A172 (cell line): ENCODE results near the gene STK39. TPM values are rescaled to one million over a fixed set of nuclear protein-coding genes. Genes with fewer than 3 reads are reported as not detected.

ENCODE experiments used
- DNase-seq: peaks from one replicate; pipeline ENCODE4 v3.0.0-alpha.2; 2015; ENCODE audit warnings: low spot score
- total RNA-seq: library from RNA; depleted of rRNA; stranded (reverse); fragments of >200 nt; shearing (Covaris generic); gene quantifications from 2 replicates; pipeline ENCODE4 v1.2.3, GENCODE V29; 2014

Gene STK39
- total RNA-seq, 1 experiment from 2014 or later = 35.3 TPM

DNA sequence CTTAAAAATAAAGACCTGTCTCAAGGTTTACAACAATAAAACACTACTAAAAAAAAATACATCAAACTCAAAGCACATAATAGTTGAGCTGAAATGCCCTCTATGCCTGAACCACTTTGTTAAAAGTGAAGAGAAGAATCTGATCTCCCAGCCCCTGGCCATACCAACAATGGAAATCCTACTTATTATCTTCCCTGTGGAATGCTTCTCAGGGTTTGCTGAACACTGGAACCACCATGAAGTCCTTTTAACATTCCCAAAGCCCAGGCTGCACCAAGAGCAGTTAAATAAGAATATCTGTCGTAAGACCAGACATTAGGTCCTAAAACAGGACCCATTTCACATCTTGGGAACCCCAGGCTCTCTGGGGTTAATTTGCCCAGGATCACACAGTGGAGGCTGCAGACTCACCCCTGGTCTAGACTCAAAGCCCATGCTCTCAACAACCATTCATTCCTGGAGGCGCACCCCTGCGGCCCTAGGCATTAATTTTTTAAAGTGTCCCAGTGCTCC lies 285.8 kb downstream of the STK39 start:
- DNase-seq = no peak

DNA sequence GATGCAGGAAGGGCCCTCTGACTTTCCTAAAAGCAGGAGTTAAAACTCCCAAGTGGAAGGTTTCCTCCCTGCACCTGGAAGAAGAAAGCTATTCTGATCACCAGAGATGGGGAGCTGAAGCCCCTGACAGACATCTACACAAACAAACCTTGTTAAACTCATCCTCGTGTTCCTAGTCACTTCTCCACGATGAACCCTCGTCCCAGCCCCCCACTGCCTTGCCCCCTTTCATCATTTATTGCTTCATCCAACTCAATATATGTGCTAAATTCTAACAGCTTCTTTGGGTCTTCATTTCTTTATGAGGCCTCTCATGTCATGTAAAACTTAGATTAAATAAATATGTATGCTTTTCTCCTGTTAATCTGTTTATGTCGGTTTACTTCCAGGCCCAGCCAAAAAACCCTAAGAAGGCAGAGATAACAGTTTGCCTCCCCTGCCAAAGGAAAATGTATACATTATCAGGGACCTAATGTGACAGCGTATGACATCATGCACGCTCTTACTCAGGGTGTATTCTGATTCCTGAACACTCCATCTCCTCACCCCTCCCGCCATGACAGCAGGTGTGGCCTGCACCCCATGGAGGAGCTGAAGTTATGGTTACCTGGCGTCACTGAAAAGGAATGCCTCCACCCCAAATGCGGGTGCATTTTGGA lies 287.2 kb downstream of the STK39 start:
- no peak for DNase-seq

DNA sequence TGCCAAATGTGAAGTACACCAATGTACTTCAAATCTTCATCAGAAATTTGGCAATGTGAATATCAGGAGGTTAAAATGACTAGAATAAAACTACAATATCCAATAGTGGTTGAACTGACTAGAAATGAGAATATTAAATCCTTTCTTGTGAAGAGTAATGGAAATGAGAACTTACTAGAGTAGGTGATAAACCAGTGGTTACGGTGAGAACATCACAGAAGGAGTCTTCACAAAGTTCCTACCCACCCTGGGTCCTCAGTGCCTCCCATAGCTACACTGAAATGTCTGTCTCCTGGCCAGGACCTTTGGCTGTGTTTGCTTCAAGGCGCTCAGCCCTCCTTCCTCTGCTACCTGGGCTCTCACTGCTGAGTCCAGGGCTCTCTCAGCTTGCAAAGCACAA lies 289.7 kb downstream of the STK39 start:
- DNase-seq = no peak

DNA sequence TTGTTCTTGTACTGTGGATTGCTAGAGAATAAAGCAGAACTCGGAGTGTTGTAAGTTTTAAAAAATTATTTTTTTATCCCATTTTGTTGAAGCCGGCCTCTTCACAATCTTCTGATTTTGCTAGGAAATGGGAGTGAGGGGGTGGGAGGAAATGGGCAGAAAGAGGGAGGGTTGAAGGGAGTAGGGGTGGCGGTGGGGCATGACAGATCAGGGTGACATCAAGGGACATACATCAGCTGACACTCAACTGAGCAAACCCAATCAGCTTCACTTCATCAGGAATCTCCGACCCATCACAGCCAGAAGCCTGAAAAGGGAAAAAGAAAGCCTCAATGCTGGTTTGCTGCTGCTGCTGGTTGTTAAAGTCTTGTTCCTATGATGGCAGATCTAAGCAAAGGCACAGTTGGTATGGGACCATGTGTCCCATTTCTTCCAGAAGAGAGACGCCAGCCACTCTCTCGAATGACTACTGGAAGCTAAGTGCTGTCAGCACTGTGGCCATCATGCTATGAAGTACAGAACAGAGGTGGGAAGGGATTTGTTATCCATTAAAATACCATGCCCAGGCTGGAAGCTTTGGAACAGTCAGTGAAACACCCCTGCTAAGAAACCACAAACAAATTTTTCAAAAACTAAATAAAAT lies 292.0 kb downstream of the STK39 start:
- DNase-seq = no peak

DNA sequence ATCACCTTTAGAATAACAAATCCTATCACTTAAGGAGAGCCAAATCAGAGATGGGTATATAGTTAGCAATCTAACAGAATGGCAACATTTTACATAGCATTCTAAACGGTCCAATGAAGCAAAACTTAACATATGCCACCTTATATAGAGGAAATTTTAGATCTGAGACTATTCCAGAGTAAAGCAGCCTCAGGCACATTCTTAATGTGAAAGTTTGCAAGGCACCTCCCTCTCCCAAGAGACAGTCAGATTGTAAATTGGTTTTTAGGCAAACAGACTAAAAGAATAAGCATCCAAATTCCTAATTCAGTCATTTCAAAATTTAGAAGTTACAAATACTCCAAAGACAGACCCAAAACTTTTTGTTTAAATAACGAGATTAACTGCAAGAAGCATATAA lies 292.9 kb downstream of the STK39 start:
- no peak for DNase-seq

DNA sequence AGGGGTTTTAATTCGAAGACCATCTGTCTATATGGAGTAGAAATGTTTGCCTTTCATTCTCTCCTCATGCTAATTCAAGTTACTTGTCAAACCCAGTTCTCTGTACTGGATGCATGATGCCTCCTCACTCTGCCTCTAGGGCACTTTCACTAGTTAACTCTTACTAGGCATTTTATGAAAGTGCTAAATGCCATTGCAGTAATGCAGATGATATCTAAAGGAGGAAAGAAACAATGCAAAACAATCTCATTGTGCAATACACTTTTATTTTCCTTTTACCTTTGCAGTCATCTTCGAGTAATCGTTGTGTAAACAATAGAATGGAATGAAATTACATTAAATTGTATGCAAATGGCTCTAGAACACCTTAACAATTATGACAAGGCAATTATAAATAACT lies 293.6 kb downstream of the STK39 start:
- no peak for DNase-seq

DNA sequence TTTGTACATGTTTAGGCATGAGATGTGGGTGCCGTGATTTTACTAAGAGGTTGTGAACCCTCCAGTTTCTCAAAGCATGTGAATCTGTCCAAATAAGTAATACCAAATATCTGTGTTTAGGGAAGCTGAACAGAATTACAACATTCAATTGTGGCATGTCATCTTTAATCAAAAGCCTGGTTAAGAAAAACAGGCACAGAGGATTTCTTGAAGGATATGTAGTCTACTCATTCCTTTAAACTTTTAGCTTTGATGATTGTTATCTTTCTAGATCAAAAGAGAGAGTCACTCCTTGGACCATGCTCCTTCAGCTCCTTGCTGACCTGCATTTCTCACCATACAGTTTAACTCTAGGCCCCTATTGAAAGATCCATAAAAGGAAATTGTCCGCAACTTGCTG lies 296.8 kb downstream of the STK39 start:
- no peak for DNase-seq

DNA sequence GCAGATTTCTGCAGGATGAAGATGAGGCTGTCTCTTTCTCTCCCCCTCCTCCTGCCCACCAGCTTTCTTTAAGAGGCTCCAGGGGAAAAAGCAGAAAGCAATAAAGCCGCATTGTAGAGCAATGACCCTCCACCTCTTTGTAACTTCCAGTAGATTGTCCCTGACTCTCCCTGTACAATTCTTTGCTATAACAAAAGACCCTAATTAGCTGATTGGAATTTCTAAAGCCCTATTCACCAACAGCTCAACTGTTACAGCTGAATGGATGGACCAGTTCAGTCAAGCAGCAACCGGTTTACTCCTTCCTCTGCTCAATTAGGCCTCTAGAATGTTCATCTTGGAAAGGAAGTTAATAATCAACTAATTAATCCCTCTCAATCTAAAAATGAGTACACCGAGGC lies 301.0 kb downstream of the STK39 start:
- no peak for DNase-seq

DNA sequence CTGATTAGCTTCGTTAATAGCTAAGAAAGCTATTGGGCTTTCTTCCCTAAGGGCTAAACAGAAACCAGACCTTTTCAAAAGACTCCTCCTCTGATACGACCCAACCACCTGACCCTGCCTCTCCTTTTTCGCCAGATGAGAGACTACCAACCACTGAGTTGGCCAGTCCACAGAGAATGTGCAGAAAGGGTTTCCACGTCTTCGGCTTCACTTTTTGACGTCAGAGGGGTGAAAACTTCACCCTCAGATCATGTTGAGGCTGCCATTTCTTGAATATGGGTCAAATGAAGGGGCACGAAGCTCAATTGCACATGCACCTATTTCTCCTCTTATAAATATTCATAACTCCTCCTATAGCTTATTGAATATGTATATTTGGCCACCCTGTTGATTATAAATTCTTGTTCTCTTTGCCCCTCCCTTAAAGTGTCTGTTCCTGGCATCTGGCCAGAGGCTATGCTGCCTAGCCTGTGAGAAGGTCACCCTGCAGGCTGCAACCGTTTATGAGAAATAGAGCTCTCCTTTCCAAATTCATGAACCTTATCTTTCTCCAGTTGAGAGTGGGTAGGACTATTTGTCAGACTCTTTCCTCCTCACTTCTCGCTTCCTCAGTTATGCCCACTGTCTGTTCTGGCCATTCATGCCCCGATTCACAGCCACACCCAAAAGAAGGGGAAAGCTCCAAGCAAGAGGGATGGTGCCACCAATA lies 301.6 kb downstream of the STK39 start:
- DNase-seq = no peak

DNA sequence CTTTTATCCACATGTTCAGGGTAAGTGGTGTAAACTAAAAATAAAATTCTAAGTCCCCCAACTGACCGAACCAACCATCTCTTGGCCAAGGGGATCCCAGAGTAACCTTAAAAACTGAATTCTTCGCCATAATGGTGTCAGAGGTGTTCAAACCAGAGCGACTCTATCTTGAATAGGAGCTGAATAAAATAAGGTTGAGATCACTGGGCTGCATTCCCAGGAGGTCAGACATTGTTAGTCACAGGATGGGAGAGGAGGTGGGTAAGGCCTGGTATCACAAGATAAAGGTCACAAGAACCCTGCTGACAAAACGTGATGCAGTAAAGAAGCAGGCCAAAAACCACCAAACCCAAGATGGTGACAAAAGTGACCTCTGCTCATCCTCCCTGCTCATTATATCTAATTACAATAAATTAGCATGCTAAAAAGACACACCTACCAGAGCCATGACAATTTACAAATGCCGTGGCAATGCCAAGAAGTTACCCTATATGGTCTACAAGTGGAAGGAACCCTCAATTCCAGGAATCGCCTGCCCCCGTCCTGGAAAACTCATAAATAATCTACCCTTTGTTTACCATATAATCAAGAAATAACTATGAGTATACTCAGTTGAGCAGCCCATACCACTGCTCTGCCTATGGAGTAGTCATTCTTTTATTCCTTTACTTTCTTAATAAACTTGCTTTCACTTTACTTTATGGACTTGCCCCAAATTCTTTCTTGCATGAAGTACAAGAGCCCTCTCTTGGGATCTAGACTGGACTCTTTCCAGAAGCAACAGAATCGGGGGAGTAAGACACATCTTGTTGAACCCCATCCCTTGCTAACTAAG lies 302.4 kb downstream of the STK39 start:
- DNase-seq = peak; percentile 63

DNA sequence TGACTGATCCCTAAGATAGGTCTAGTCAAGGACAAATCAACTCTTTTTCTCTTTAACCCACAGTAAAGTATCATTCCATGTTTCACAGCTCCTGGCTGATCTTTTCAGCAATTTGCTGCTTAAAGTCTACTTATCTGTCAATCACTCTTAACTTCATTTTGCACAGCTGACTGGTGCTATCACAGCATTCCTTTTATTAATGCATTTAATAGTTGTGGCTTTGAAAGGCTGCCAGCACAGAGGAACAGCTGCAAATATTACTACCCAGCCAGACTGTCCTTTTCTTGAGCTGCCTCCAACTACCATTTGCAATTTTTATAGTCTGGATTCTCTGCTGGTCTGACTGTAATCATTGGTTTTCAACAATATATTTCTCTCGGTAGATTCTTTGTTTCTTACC lies 303.5 kb downstream of the STK39 start:
- peak; percentile 8 for DNase-seq

DNA sequence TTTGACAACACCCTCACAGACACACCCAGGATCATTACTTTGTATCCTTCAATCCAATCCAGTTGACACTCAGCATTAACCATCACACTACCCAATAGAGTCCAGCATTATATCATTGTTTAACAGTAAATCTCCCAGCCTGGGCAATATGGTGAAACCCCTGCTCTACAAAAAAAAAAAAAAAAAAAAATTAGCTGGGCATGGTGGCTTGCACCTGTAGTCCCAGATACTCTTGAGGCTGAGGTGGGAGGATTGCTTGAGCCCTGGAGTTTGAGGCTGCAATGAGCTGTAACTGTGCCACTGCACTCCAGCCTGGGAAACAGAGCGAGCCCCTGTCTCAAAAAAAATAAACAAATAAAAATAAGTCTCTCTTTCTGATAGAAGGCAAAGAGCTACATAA lies 304.0 kb downstream of the STK39 start:
- DNase-seq = no peak

DNA sequence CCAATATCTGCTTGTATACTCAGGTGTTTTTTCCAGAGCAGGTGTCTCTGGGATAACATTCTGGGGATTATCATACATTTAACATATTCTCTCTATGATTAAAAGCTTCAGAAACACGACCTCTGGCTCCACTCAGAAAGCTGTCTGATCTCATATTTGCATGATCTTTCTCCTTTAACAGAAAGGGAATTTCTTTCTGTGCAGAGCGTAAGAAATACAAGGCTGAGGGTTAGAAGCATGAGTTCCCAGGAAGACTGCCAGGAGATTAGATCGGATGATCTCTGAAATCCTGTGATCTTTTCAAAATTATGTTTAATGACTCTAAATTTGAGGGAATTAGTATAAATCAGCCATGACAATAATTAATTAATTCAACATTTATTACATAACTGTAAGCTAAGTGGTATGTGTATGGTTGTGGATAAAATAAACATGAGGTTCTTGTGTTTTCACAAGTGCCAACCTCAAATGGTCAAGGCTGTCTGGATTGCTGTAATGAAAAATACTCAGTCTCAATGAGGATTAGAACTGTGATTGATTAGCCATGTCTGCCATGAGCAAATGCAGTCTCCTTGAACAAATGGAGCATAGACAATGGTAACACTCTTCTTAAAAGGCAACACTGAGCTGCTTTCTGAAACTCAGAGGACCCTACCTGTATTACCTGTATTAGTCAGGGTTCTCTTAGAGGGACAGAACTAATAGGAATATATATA lies 304.9 kb downstream of the STK39 start:
- DNase-seq = no peak

DNA sequence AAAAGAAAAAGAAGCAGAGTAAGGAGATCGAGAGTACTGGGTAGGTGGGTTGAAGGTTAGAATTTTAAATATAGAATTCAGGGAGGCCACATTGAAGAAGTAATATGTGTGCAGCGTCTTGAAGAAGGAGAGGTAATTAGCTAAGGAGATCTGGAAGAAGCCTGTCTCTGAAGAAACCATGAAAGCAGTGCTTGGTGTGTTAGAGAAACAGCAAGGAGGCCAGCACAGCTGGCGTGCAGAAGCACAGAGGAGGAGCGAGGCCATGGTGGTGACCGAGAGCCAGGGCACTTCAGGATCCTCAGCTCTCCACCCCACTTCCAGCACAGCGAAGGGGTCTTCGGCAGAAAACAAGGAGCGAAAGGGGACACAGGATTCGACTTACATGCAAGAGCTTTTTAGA lies 305.8 kb downstream of the STK39 start:
- no peak for DNase-seq

DNA sequence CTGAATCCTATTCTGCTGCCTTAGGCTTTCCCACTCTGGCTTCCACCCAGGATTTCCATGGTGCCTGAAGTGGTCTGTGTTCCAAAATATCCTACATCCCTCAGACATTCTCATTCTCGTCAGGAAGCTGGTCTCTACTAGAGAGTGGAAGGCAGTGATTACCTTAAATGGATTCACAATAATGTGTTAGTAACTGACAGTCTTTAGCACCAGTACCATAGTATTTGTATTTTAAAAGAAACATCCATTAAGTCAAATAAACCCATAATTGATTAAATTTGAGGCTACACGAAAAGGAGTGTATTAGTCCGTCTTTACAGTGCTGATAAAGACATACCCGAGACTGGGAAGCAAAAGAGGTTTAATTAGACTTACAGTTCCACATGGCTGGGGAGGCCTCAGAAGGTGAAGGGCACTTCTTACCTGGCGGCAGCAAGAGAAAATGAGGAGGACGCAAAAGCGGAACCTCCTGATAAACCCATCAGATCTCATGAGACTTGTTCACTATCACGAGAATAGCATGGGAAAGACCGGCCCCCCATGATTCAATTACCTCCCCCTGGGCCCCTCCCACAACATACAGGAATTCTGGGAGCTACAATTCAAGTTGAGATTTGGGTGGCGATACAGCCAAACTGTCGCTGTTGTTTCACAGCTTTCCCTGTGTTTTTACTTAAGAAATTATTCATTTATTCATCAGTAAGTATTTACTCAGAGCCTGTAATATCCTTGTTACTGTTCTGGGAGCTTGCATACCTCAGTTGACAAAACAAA lies 306.5 kb downstream of the STK39 start:
- DNase-seq = no peak

DNA sequence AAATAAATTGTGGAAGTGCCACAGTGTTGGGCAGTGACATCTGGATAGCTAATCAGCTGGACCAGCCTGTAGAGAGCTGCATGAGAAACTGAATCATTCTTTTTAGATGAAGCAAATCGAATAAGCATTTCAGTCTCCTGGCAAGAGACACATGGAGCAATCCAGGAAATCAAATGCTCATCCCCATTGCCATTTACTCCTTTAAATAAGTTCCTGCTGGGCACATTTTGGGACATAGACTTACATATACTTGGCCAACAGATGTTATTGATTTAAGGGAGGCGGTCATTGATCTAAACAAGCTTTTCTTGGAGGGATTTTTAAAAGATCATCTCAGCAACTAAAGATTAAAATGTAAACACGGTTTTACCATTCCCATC lies 307.1 kb downstream of the STK39 start:
- no peak for DNase-seq

DNA sequence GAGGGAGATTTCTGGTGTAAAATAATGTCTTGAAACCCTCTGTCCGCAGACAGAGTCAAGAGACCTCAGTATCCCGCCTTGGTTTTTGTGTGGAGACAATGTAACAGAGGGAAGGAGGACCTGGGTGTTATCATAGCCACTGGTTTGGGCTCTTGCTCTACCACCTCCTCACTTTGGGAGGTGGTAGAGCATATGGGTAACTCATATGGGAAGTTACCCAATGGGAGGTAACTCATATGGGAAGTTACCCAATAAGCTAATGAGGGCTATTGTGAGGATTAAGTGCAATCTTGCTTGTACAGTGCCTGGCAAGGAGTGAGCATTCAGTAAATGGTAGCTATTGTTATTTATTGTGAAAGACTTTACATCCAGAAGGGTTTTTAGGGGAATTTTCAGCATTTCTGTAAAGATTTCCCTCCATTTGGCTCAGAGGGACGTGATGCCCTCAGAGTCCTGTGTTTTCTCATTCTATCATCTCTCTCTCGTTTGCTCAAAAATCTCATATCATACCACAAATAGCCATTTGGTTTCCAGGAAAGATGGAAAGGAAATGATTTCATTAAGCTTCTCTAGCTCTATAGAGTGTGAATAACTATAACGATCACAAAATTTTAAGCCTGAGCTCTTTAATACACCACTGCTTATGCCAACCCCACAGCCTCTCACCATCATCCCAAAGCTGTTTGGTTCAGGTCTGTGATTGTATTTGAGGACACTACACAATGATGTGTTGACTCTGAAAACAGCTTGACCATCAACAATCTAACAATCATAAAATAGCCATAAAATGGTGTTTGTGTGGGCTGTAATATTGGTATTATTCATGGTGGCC lies 307.7 kb downstream of the STK39 start:
- no peak for DNase-seq

DNA sequence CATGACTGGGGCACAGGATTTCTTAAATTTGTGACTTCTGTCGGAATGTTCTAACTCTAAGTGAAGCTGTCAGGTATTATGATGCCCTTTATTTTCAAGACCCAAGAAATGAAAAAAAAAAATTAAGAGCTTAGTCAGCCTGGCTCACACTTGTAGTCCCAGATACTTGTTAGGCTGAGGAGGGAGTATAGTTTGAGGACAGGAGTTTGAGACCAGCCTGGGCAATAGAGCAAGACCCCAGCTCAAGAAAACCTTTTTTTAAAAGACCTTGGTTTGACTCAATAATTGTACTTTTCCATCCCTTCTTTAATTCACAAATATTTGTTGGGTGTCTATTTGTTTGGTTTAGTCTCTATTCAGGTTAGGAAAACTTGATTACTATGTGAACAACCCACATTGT lies 310.0 kb downstream of the STK39 start:
- no peak for DNase-seq

DNA sequence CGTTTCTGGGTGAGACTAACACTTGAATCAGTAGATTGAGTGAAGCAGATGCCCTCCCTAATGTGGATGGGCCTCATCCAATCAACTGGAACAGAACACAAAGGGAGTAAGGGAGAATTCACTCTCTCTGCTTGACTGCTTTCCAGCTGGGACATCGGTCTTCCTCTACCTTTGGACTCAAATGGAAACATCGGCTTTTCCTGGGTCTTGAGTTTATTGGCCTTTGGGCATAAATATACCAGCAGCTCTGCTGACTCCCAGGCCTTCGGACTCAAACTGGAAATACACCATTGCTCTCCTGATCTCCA lies 311.6 kb downstream of the STK39 start:
- DNase-seq = no peak
